ENCODE measurements around the gene KISS1R. TPM values are rescaled to one million over a fixed set of nuclear protein-coding genes. Genes with fewer than 3 reads are reported as not detected.

The KISS1R gene
- total RNA-seq, 2 experiments from 2014 or later: 1.5 to 1.6 TPM

GRCh38 chr19:901216-902092 is 15.7 kb upstream of the KISS1R start:
- peaks cover 55% of the 10 kb centered on the region for H3K36me3 ChIP-seq (ENCODE audit: insufficient read depth, low read length)
- H3K9me3 ChIP-seq (ENCODE audit: control insufficient read depth in 1 of 2, insufficient read depth in 1 of 2, low read length in 2 of 2): no peaks in the 10 kb centered on the region
- H3K27me3 ChIP-seq (ENCODE audit: control insufficient read depth in 1 of 2, insufficient read depth in 2 of 2, low read length in 2 of 2): no peaks in the 10 kb centered on the region
- ChIA-PET POLR2A (interaction anchor here (11.1 kb wide), 1 partner anchor 6 kb away, joined by 183 read pairs; the partner anchor contains the start of genes MED16 and RNU6-9), CTCF (interaction anchor here (1.2 kb wide), 1 partner anchor 8 kb away, joined by 3 read pairs; the partner anchor contains the start of genes MED16 and RNU6-9)
- Mint-ChIP-seq H3K4me1 (ENCODE audit: low read depth) (peaks cover 34% of the 10 kb centered on the region), H3K27me3 (no peaks in the 10 kb centered on the region), H3K27ac (peak overlapping the region; percentile 42), H3K9me3 (no peaks in the 10 kb centered on the region), H3K4me3 (no peak overlapping the region), H3K36me3 (ENCODE audit: low read depth) (peaks cover 59% of the 10 kb centered on the region)
- intact Hi-C loops (cut with DNase I, micrococcal nuclease): no loop called here
- peaks cover 57% of the 10 kb centered on the region for H3K4me1 ChIP-seq (ENCODE audit: insufficient read depth, low read length)
- no peak overlapping the region for H3K4me3 ChIP-seq (ENCODE audit: low read length)
- TF ChIP-seq, protein P1, sequence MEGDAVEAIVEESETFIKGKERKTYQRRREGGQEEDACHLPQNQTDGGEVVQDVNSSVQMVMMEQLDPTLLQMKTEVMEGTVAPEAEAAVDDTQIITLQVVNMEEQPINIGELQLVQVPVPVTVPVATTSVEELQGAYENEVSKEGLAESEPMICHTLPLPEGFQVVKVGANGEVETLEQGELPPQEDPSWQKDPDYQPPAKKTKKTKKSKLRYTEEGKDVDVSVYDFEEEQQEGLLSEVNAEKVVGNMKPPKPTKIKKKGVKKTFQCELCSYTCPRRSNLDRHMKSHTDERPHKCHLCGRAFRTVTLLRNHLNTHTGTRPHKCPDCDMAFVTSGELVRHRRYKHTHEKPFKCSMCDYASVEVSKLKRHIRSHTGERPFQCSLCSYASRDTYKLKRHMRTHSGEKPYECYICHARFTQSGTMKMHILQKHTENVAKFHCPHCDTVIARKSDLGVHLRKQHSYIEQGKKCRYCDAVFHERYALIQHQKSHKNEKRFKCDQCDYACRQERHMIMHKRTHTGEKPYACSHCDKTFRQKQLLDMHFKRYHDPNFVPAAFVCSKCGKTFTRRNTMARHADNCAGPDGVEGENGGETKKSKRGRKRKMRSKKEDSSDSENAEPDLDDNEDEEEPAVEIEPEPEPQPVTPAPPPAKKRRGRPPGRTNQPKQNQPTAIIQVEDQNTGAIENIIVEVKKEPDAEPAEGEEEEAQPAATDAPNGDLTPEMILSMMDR (IDR thresholded peaks at IDR 0.05): no peak
- ATAC-seq (ENCODE audit: poor library complexity): no peak
- DNase-seq: no peak
- peak overlapping the region in 1 of 2 donors; percentile 13 for H3K27ac ChIP-seq (ENCODE audit: low read depth in 1 of 2, low read length in 2 of 2)

DNA sequence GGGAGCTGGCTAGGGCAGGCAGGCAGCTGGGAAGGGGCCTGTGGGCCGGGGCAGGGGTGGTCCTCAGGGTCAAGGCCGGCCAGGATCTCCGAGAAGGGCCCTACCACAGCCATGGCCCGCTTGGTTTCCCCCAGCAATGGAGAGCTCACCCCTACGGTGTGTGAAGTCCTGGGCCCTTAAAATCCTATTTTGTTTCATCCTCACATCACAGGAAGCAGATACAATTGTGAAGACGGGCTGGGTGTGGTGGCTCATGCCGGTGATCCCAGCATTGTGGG is 15.1 kb upstream of the KISS1R start:
- Mint-ChIP-seq H3K4me3 (no peak overlapping the region), H3K27ac (peak overlapping the region; percentile 42), H3K4me1 (ENCODE audit: low read depth) (peaks cover 40% of the 10 kb centered on the region), H3K9me3 (no peaks in the 10 kb centered on the region), H3K36me3 (ENCODE audit: low read depth) (peaks cover 54% of the 10 kb centered on the region), H3K27me3 (no peaks in the 10 kb centered on the region)
- ATAC-seq (ENCODE audit: poor library complexity) (no peak), DNase-seq (no peak)
- Histone ChIP-seq H3K27ac (ENCODE audit: low read depth in 1 of 2, low read length in 2 of 2) (peak overlapping the region in 1 of 2 donors; percentile 13), H3K4me3 (ENCODE audit: low read length) (no peak overlapping the region), H3K36me3 (ENCODE audit: insufficient read depth, low read length) (peaks cover 50% of the 10 kb centered on the region), H3K9me3 (ENCODE audit: control insufficient read depth in 1 of 2, insufficient read depth in 1 of 2, low read length in 2 of 2) (no peaks in the 10 kb centered on the region), H3K27me3 (ENCODE audit: control insufficient read depth in 1 of 2, insufficient read depth in 2 of 2, low read length in 2 of 2) (no peaks in the 10 kb centered on the region), H3K4me1 (ENCODE audit: insufficient read depth, low read length) (peaks cover 62% of the 10 kb centered on the region)
- intact Hi-C loops (cut with DNase I, micrococcal nuclease): no loop called here
- POLR2A ChIA-PET: interaction anchor here (11.1 kb wide), 1 partner anchor 7 kb away, joined by 183 read pairs; the partner anchor contains the start of genes MED16 and RNU6-9
- CTCF ChIA-PET: interaction anchor here (1.2 kb wide), 1 partner anchor 9 kb away, joined by 3 read pairs; the partner anchor contains the start of genes MED16 and RNU6-9
- TF ChIP-seq, protein P1 (IDR thresholded peaks at IDR 0.05): no peak

- Histone ChIP-seq H3K4me1 (ENCODE audit: insufficient read depth, low read length) (peaks cover 68% of the 10 kb centered on the region), H3K27ac (ENCODE audit: low read depth in 1 of 2, low read length in 2 of 2) (no peak overlapping the region), H3K36me3 (ENCODE audit: insufficient read depth, low read length) (peaks cover 44% of the 10 kb centered on the region), H3K4me3 (ENCODE audit: low read length) (no peak overlapping the region), H3K27me3 (ENCODE audit: control insufficient read depth in 1 of 2, insufficient read depth in 2 of 2, low read length in 2 of 2) (no peaks in the 10 kb centered on the region), H3K9me3 (ENCODE audit: control insufficient read depth in 1 of 2, insufficient read depth in 1 of 2, low read length in 2 of 2) (no peaks in the 10 kb centered on the region)
- Mint-ChIP-seq H3K36me3 (ENCODE audit: low read depth) (peaks cover 47% of the 10 kb centered on the region), H3K9me3 (no peaks in the 10 kb centered on the region), H3K27ac (no peak overlapping the region), H3K4me1 (ENCODE audit: low read depth) (peaks cover 46% of the 10 kb centered on the region), H3K27me3 (no peaks in the 10 kb centered on the region), H3K4me3 (no peak overlapping the region)
- no peak for DNase-seq
- POLR2A ChIA-PET: interaction anchor here (11.1 kb wide), 1 partner anchor 7 kb away, joined by 183 read pairs; the partner anchor contains the start of genes MED16 and RNU6-9
- CTCF ChIA-PET: interaction anchor here (1.2 kb wide), 1 partner anchor 10 kb away, joined by 3 read pairs; the partner anchor contains the start of genes MED16 and RNU6-9
- TF ChIP-seq, protein P1 (IDR thresholded peaks at IDR 0.05): no peak
- ATAC-seq (ENCODE audit: poor library complexity): no peak
- intact Hi-C loops (cut with DNase I, micrococcal nuclease): no loop called here
These were observed 14.5 kb upstream of the KISS1R start for GRCh38 chr19:902446-903226.
